B cell (primary cell): ENCODE data around the gene CSNK1E. TPM values are rescaled to one million over a fixed set of nuclear protein-coding genes. Genes with fewer than 3 reads are reported as not detected.

ENCODE experiments used
- ATAC-seq: fragments of 200-7000 bp; cut with Tn5 transposase; one replicate; pipeline ENCODE4 v1.10.0; 2021; ENCODE audit warnings: low read depth, mild to moderate bottlenecking, moderate number of reproducible peaks, moderate library complexity
- CTCF ChIA-PET: fragments of 350-600 bp; sonication (Branson Sonifier 250); formaldehyde crosslinking; loops from one replicate; lab custom pipeline; 2021; ENCODE audit warnings: antibody characterized with exemption, inconsistent platforms; lab: Charles Lee
- POLR2A ChIA-PET: fragments of 350-600 bp; sonication (Branson Sonifier 250); formaldehyde crosslinking; loops from one replicate; lab custom pipeline; 2021; ENCODE audit warnings: antibody characterized with exemption; lab: Charles Lee
- DNase-seq: peaks from one replicate; pipeline ENCODE4 v3.0.0; 2013
- H2AFZ ChIP-seq: 2 replicates; pipeline ENCODE4 v1.6.1; 2012; ENCODE audit warnings: mild to moderate bottlenecking, low read depth, low read length; ENCODE audit not compliant: insufficient read depth, poor library complexity, severe bottlenecking
- H3K27ac ChIP-seq, 2 donors: 1 replicate in 1 of 2; 2 replicates in 1 of 2; pipeline ENCODE4 v1.5.1; 2012 to 2013; ENCODE audit warnings: low read length in 2 of 2, mild to moderate bottlenecking in 2 of 2, moderate library complexity in 1 of 2
- H3K27me3 ChIP-seq, 4 experiments: fragments of 200-600 bp in 1 of 4; sonication (generic) in 1 of 4; replicated peaks in 1 of 4; 1 replicate in 2 of 4; 2 replicates in 2 of 4; pipeline versions ENCODE4 v1.6.1 to v1.7.0; 2013 to 2016; ENCODE audit warnings: low read length in 3 of 4, mild to moderate bottlenecking in 2 of 4, mixed read lengths in 1 of 4, moderate library complexity in 1 of 4; ENCODE audit not compliant: insufficient read depth in 4 of 4, control insufficient read depth in 3 of 4; ENCODE audit errors: control extremely low read depth in 1 of 4
- H3K36me3 ChIP-seq, 2 experiments: replicated peaks in 1 of 2; 1 replicate in 1 of 2; 2 replicates in 1 of 2; pipeline versions ENCODE4 v1.6.1 to v1.7.1; 2013; ENCODE audit warnings: low read length in 1 of 2; ENCODE audit not compliant: insufficient read depth in 2 of 2, control insufficient read depth in 1 of 2; ENCODE audit errors: control extremely low read depth in 1 of 2, extremely low read depth in 1 of 2
- H3K4me1 ChIP-seq, 2 donors: fragments of 200-600 bp in 1 of 2; sonication (generic) in 1 of 2; 1 replicate in 1 of 2; 2 replicates in 1 of 2; pipeline versions ENCODE4 v1.5.1 to v1.6.1; 2013 to 2017; ENCODE audit warnings: low read length in 2 of 2; ENCODE audit not compliant: control insufficient read depth in 2 of 2, insufficient read depth in 2 of 2
- H3K4me2 ChIP-seq: replicated peaks from 2 replicates; pipeline ENCODE3; 2012; ENCODE audit warnings: mild to moderate bottlenecking, low read depth, low read length; ENCODE audit not compliant: poor library complexity, severe bottlenecking
- H3K4me3 ChIP-seq, 5 experiments: fragments of 200-600 bp in 1 of 5; sonication (generic) in 1 of 5; 1 replicate in 3 of 5; 2 replicates in 2 of 5; pipeline versions ENCODE4 v1.5.1 to v1.7.0; 2011 to 2016; ENCODE audit warnings: low read length in 4 of 5, mild to moderate bottlenecking in 4 of 5, low read depth in 2 of 5, control low read depth in 1 of 5, moderate library complexity in 1 of 5; ENCODE audit not compliant: insufficient read depth in 1 of 5; ENCODE audit errors: control extremely low read depth in 1 of 5, extremely low read depth in 1 of 5
- H3K79me2 ChIP-seq: fragments of 200-600 bp; sonication (generic); one replicate; pipeline ENCODE4 v1.6.0; 2016; ENCODE audit warnings: low read length; ENCODE audit not compliant: control insufficient read depth, insufficient read depth
- H3K9ac ChIP-seq: fragments of 200-600 bp; sonication (generic); 2 replicates; pipeline ENCODE4 v1.6.1; 2017; ENCODE audit warnings: mild to moderate bottlenecking, low read length, moderate library complexity
- H3K9me3 ChIP-seq, 3 donors: one replicate each; pipeline versions ENCODE4 v1.6.1 to v1.7.1; 2013; ENCODE audit warnings: low read length in 2 of 3; ENCODE audit not compliant: control insufficient read depth in 2 of 3, insufficient read depth in 1 of 3; ENCODE audit errors: control extremely low read depth in 1 of 3
- H4K20me1 ChIP-seq: 2 replicates; pipeline ENCODE4 v1.6.0; 2012; ENCODE audit warnings: mild to moderate bottlenecking, low read length; ENCODE audit not compliant: insufficient read depth, control insufficient read depth, poor library complexity, severe bottlenecking
- H3K27ac Mint-ChIP-seq: one replicate; pipeline ENCODE4 v1.8.0; 2021; ENCODE audit warnings: mixed read lengths
- H3K27me3 Mint-ChIP-seq: one replicate; pipeline ENCODE4 v1.8.0; 2021; ENCODE audit warnings: mixed read lengths
- H3K4me1 Mint-ChIP-seq: one replicate; pipeline ENCODE4 v1.8.0; 2021; ENCODE audit warnings: mixed read lengths
- H3K4me3 Mint-ChIP-seq: one replicate; pipeline ENCODE4 v1.8.0; 2021; ENCODE audit warnings: mixed read lengths
- H3K9me3 Mint-ChIP-seq: one replicate; pipeline ENCODE4 v1.8.0; 2022; ENCODE audit warnings: mixed read lengths; ENCODE audit not compliant: insufficient read depth
- CTCF ChIP-seq: fragments of 200-600 bp; IDR thresholded peaks from one replicate; pipeline ENCODE4 v1.8.0; 2022; ENCODE audit warnings: antibody characterized with exemption, mild to moderate bottlenecking
- EZH2 ChIP-seq: IDR thresholded peaks from 2 replicates; pipeline ENCODE4 v1.6.1; 2012; ENCODE audit warnings: borderline replicate concordance, low read depth, mild to moderate bottlenecking, moderate library complexity, low read length; ENCODE audit not compliant: insufficient read depth, poor library complexity, severe bottlenecking
- WGBS: methylation state at CpG from one replicate; pipeline ENCODE4 v1.1.5; 2013; ENCODE audit warnings: missing lambda C conversion rate; ENCODE audit not compliant: insufficient coverage; 5-methylcytosine and 5-hydroxymethylcytosine counted together
- intact Hi-C: fragments of 100-400 bp; cut with micrococcal nuclease; formaldehyde crosslinking; loops from one replicate; pipeline ENCODE4 v1.10.0; 2022
- polyA plus RNA-seq: library from polyadenylated mRNA; depleted of rRNA; stranded (reverse); fragments of >200 nt; gene quantifications from 2 replicates; pipeline ENCODE4 v1.2.3, GENCODE V29; 2012
- total RNA-seq, 2 donors: library from RNA; stranded (reverse); fragments of 120-200 nt in 1 of 2; gene quantifications; 1 replicate in 1 of 2; 2 replicates in 1 of 2; pipeline versions ENCODE4 v1.2.3 to v1.2.4, GENCODE V29; 2013 to 2022

CSNK1E gene
- total and polyA plus RNA-seq, 2 donors (not counting 1 experiment from before 2014, with no cell fraction given): 113 to 133 TPM

- intact Hi-C loops: no loop called here
- peaks cover 10 to 17% of the 10 kb centered on the region in 2 donors for H3K4me1 ChIP-seq
- WGBS: 87% methylated on average over 8 of the region's 11 CpGs
- ChIA-PET POLR2A (no interaction called here), CTCF (no interaction called here)
- peaks cover 2% of the 10 kb centered on the region for H4K20me1 ChIP-seq
- H3K79me2 ChIP-seq: no peaks in the 10 kb centered on the region
- H3K36me3 ChIP-seq: no peaks in the 10 kb centered on the region
- H3K4me3 ChIP-seq: no peak overlapping the region
- peaks cover 0 to under 1% (median 0%) of the 10 kb centered on the region in 3 donors for H3K9me3 ChIP-seq
- TF ChIP-seq EZH2: no peak
- no peak for TF ChIP-seq CTCF
- H3K27ac ChIP-seq: no peak overlapping the region
- Mint-ChIP-seq H3K27me3 (no peaks in the 10 kb centered on the region), H3K4me1 (peaks cover 16% of the 10 kb centered on the region), H3K9me3 (no peaks in the 10 kb centered on the region), H3K27ac (no peak overlapping the region), H3K4me3 (no peak overlapping the region)
- H3K9ac ChIP-seq: no peak overlapping the region
- DNase-seq (no peak), ATAC-seq (no peak)
- no peaks in the 10 kb centered on the region for H3K27me3 ChIP-seq
- no peak overlapping the region for H3K4me2 ChIP-seq
- no peak overlapping the region for H2AFZ ChIP-seq
These were observed 3.6 kb upstream of the CSNK1E start for GRCh38 chr22:38320605-38321402.
